ENCODE results near the gene C19orf47. TPM values are rescaled to one million over a fixed set of nuclear protein-coding genes. Genes with fewer than 3 reads are reported as not detected.

Gene C19orf47
- total RNA-seq, 8 experiments from 2014 or later = 9.8 to 16.7 (median 13.3) TPM

Other genes with a start within 250 kb of the C19orf47 start
- gene MAP3K10, start 157.0 kb downstream of the C19orf47 start, total RNA-seq = 10 to 100 TPM in 6 of 8 experiments, 1 to 10 TPM in 2; 4.4 to 22.2 (median 15.9) TPM
- 10 to 100 TPM in 5 of 8 experiments, 1 to 10 TPM in 1, under 1 TPM in 2; 0.45 to 25.6 (median 13.5) TPM for gene TTC9B, start 130.0 kb downstream of the C19orf47 start, total RNA-seq
- under 1 TPM in 6 of 8 experiments, not detected in 2; 0.16 to 0.81 (median 0.30) TPM for gene CCNP, start 121.7 kb downstream of the C19orf47 start, total RNA-seq
- 100 to 1,000 TPM in 2 of 8 experiments, 10 to 100 TPM in 6; 21.0 to 141 (median 44.0) TPM for gene AKT2, start 63.1 kb downstream of the C19orf47 start, total RNA-seq
- 100 to 1,000 TPM; 119 to 604 (median 360) TPM for gene PLD3, start 298 bp upstream of the C19orf47 start, total RNA-seq
- gene HIPK4, start 41.8 kb upstream of the C19orf47 start, total RNA-seq = under 1 TPM in 7 of 8 experiments, not detected in 1; 0.07 to 0.52 (median 0.25) TPM
- gene PRX, start 65.0 kb upstream of the C19orf47 start, total RNA-seq = 1 to 10 TPM in 6 of 8 experiments, under 1 TPM in 2; 0.71 to 4.1 (median 1.3) TPM
- gene SERTAD1, start 77.6 kb upstream of the C19orf47 start, total RNA-seq = 10 to 100 TPM in 2 of 8 experiments, 1 to 10 TPM in 6; 2.6 to 14.8 (median 3.5) TPM
- gene SERTAD3, start 95.9 kb upstream of the C19orf47 start, total RNA-seq = 10 to 100 TPM; 11.2 to 28.6 (median 18.2) TPM
- 100 to 1,000 TPM in 1 of 8 experiments, 10 to 100 TPM in 6, 1 to 10 TPM in 1; 7.7 to 144 (median 48.3) TPM for gene BLVRB, start 117.3 kb upstream of the C19orf47 start, total RNA-seq
- gene SPTBN4, start 118.6 kb upstream of the C19orf47 start, total RNA-seq = 10 to 100 TPM in 1 of 8 experiments, 1 to 10 TPM in 6, under 1 TPM in 1; 0.56 to 10.1 (median 3.0) TPM
- 10 to 100 TPM in 7 of 8 experiments, 1 to 10 TPM in 1; 10.0 to 37.1 (median 21.2) TPM for gene SHKBP1, start 228.5 kb upstream of the C19orf47 start, total RNA-seq

Data from motor neuron (in vitro differentiated cells).